HCT116 (cell line): Measurements from ENCODE around the gene KLK15. TPM values are rescaled to one million over a fixed set of nuclear protein-coding genes. Genes with fewer than 3 reads are reported as not detected.

Source experiments
- ATAC-seq: fragments of 200-7000 bp; cut with Tn5 transposase; 2 replicates; pipeline ENCODE4 v1.9.1; 2020; ENCODE audit warnings: mild to moderate bottlenecking, moderate library complexity
- BruUV-seq: library from RNA; stranded (reverse); fragments of 400-500 nt; replicated peaks from 2 replicates; lab custom pipeline; 2021; lab: Mats Ljungman, UMichigan
- CTCF ChIA-PET: fragments of 300-600 bp; sonication (Branson Sonifier 250); formaldehyde crosslinking; loops from one replicate; lab custom pipeline; 2021; ENCODE audit warnings: antibody characterized with exemption; lab: Charles Lee
- POLR2A ChIA-PET: fragments of 300-600, 350-600 bp; sonication (Branson Sonifier 250); formaldehyde crosslinking; loops from one replicate; lab custom pipeline; 2021; ENCODE audit warnings: antibody characterized with exemption; lab: Charles Lee
- RAD21 ChIA-PET, 2 experiments: fragments of 300-600 bp; sonication (Branson Sonifier 250); formaldehyde crosslinking; loops; one replicate each; lab custom pipeline; 2023; ENCODE audit warnings: low total read pairs in 2 of 2; ENCODE audit not compliant: uncharacterized antibody in 2 of 2, unreplicated experiment in 2 of 2, low non-redundant PET in 1 of 2; lab: Charles Lee
- DNase-seq: peaks from one replicate; pipeline ENCODE4 v3.0.0-alpha.2; 2010; ENCODE audit warnings: low read depth, low spot score
- H2AFZ ChIP-seq: fragments of 200-600 bp; shearing (Covaris generic), sonication (generic); 2 replicates; pipeline ENCODE4 v1.6.1; 2017; ENCODE audit warnings: low read depth, mixed run types, mixed read lengths, antibody characterized with exemption, low read length; ENCODE audit not compliant: poor library complexity, severe bottlenecking
- H3K27ac ChIP-seq: 2 replicates; pipeline ENCODE4 v1.5.1; 2012; ENCODE audit warnings: low read depth, low read length
- H3K27me3 ChIP-seq: fragments of 200-600 bp; sonication (generic); 2 replicates; pipeline ENCODE4 v1.6.1; 2016; ENCODE audit warnings: mixed run types, low read length, mixed read lengths; ENCODE audit not compliant: insufficient read depth
- H3K36me3 ChIP-seq, 2 experiments: fragments of 200-500 bp in 1 of 2; fragments of 200-600 bp in 1 of 2; sonication (Bioruptor generic) in 1 of 2; sonication (generic) in 1 of 2; 2 replicates each; pipeline versions ENCODE4 v1.5.1 to v1.6.1; 2014 to 2016; ENCODE audit warnings: low read length in 2 of 2, inconsistent platforms in 1 of 2, mixed read lengths in 1 of 2, mixed run types in 1 of 2; ENCODE audit not compliant: insufficient read depth in 2 of 2, control insufficient read depth in 1 of 2
- H3K4me1 ChIP-seq, 2 experiments: fragments of 200-600 bp in 1 of 2; sonication (generic) in 1 of 2; 2 replicates each; pipeline versions ENCODE4 v1.5.1 to v1.6.1; 2012 to 2017; ENCODE audit warnings: low read length in 2 of 2, inconsistent platforms in 1 of 2, mild to moderate bottlenecking in 1 of 2, mixed read lengths in 1 of 2, mixed run types in 1 of 2, moderate library complexity in 1 of 2; ENCODE audit not compliant: insufficient read depth in 2 of 2, control insufficient read depth in 1 of 2
- H3K4me2 ChIP-seq: fragments of 200-600 bp; sonication (generic); 2 replicates; pipeline ENCODE4 v1.6.1; 2017; ENCODE audit warnings: mixed run types, low read length, mixed read lengths
- H3K4me3 ChIP-seq, 2 experiments: fragments of 200-600 bp in 1 of 2; sonication (generic) in 1 of 2; replicated peaks in 1 of 2; 2 replicates each; pipeline ENCODE4 v1.5.1; 2011 to 2016; ENCODE audit warnings: low read length in 2 of 2, control low read depth in 1 of 2, low read depth in 1 of 2, mild to moderate bottlenecking in 1 of 2, mixed read lengths in 1 of 2, mixed run types in 1 of 2
- H3K79me2 ChIP-seq: fragments of 200-600 bp; sonication (generic); 2 replicates; pipeline ENCODE4 v1.6.1; 2017; ENCODE audit warnings: mild to moderate bottlenecking, mixed run types, low read length, moderate library complexity, mixed read lengths; ENCODE audit not compliant: insufficient read depth
- H3K9ac ChIP-seq: fragments of 200-600 bp; sonication (generic); 2 replicates; pipeline ENCODE4 v1.6.1; 2016; ENCODE audit warnings: low read length, mixed read lengths
- H3K9me2 ChIP-seq: fragments of 200-600 bp; sonication (generic), shearing (Covaris generic); 2 replicates; pipeline ENCODE4 v1.6.1; 2017; ENCODE audit warnings: mixed run types, mild to moderate bottlenecking, moderate library complexity; ENCODE audit not compliant: insufficient read depth
- H3K9me3 ChIP-seq, 2 experiments: fragments of 200-500 bp in 1 of 2; fragments of 200-600 bp in 1 of 2; sonication (Bioruptor generic) in 1 of 2; sonication (generic) in 1 of 2; 2 replicates each; pipeline ENCODE4 v1.6.1; 2014 to 2017; ENCODE audit warnings: low read length in 2 of 2, mixed read lengths in 2 of 2, inconsistent platforms in 1 of 2, low read depth in 1 of 2, mild to moderate bottlenecking in 1 of 2, mixed run types in 1 of 2, moderate library complexity in 1 of 2; ENCODE audit not compliant: control insufficient read depth in 1 of 2, insufficient read depth in 1 of 2
- H4K20me1 ChIP-seq: fragments of 200-600 bp; sonication (generic), shearing (Covaris generic); 2 replicates; pipeline ENCODE4 v1.6.1; 2017; ENCODE audit warnings: mixed run types, mild to moderate bottlenecking, moderate library complexity; ENCODE audit not compliant: insufficient read depth
- ATF3 ChIP-seq: IDR thresholded peaks from 2 replicates; pipeline ENCODE4 v1.6.1; 2012
- CEBPB ChIP-seq: IDR thresholded peaks from 2 replicates; pipeline ENCODE4 v1.6.1; 2012; ENCODE audit warnings: low read depth
- CTCF ChIP-seq, 3 experiments: fragments of 200-600 bp in 1 of 3; sonication (generic) in 1 of 3; IDR thresholded peaks in 2 of 3; conservative IDR thresholded peaks in 1 of 3; 2 replicates each; pipeline ENCODE4 v1.5.1; 2012 to 2017; ENCODE audit warnings: low read depth in 2 of 3, low read length in 2 of 3, antibody characterized with exemption in 1 of 3, borderline replicate concordance in 1 of 3, control low read depth in 1 of 3, mild to moderate bottlenecking in 1 of 3, mixed read lengths in 1 of 3, mixed run types in 1 of 3, moderate library complexity in 1 of 3; ENCODE audit not compliant: insufficient read depth in 1 of 3
- ELF1 ChIP-seq: IDR thresholded peaks from 2 replicates; pipeline ENCODE4 v1.6.1; 2012; ENCODE audit warnings: low read depth, borderline replicate concordance
- EZH2 ChIP-seq: fragments of 200-600 bp; sonication (generic); IDR thresholded peaks from 2 replicates; pipeline ENCODE4 v1.6.1; 2017; ENCODE audit warnings: antibody characterized with exemption, mixed run types
- MAX ChIP-seq: IDR thresholded peaks from 2 replicates; pipeline ENCODE4 v1.6.1; 2012
- POLR2A ChIP-seq: IDR thresholded peaks from 2 replicates; pipeline ENCODE4 v1.7.0; 2011; ENCODE audit warnings: borderline replicate concordance; ENCODE audit not compliant: insufficient read depth, insufficient read length; ENCODE audit errors: extremely low read depth
- POLR2AphosphoS5 ChIP-seq: IDR thresholded peaks from 2 replicates; pipeline ENCODE4 v1.6.1; 2011; ENCODE audit warnings: mild to moderate bottlenecking, low read depth, low read length, moderate library complexity
- RAD21 ChIP-seq: IDR thresholded peaks from 2 replicates; pipeline ENCODE4 v1.6.1; 2012; ENCODE audit warnings: low read depth, mild to moderate bottlenecking
- SIN3A ChIP-seq: IDR thresholded peaks from 2 replicates; pipeline ENCODE4 v1.6.1; 2012; ENCODE audit warnings: low read depth
- SP1 ChIP-seq: IDR thresholded peaks from 2 replicates; pipeline ENCODE4 v1.6.1; 2012; ENCODE audit warnings: low read depth
- SRF ChIP-seq: IDR thresholded peaks from 2 replicates; pipeline ENCODE4 v1.6.1; 2012; ENCODE audit warnings: low read depth
- intact Hi-C: fragments of 100-400 bp; cut with micrococcal nuclease; formaldehyde crosslinking; loops from 2 replicates; pipeline ENCODE4 v1.10.0; 2022
- total RNA-seq: library from RNA; stranded (reverse); gene quantifications from one replicate; pipeline ENCODE4 v1.2.1, GENCODE V29; 2021; ENCODE audit not compliant: unreplicated experiment

Gene KLK15
- total RNA-seq, 1 experiment from 2014 or later: not detected

DNA sequence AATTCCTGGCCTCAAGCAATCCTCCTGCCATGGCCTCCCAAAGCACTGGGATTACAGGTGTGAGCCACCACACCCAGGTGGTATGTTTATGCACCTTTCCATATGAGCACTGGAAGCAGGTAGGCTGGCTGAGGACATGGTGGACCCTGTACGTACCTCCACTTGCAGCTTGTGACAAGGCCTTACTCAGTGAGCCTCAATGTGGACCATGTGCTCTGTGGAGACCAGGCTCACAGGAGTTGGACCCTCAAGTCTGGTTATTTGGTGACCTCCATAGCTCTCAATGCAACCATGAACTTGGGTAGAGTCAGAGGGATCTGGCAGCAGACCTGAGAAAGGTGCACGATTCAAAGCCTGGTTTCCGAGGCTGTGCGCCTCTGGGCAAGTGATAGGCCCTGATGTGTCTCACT is 37.7 kb downstream of the KLK15 start:
- H3K4me1 ChIP-seq: peaks cover 11 to 32% of the 10 kb centered on the region in 2 experiments; a peak in 3 of 4 replicates
- no peak overlapping the region for H3K9ac ChIP-seq
- H3K79me2 ChIP-seq: peaks cover 34% of the 10 kb centered on the region
- no peaks in the 10 kb centered on the region for H3K9me2 ChIP-seq
- no peaks in the 10 kb centered on the region for H3K9me3 ChIP-seq
- DNase-seq (no peak), ATAC-seq (peak; percentile 16)
- no peak overlapping the region for H3K4me3 ChIP-seq
- TF ChIP-seq SP1: 0 out of 2 replicates have a peak, but pooled peaks have one; percentile 7
- 0 out of 2 replicates have a peak, but pooled peaks have one; percentile 33 for TF ChIP-seq SIN3A
- TF ChIP-seq EZH2: no peak
- TF ChIP-seq, all 23 proteins: peak for 2
- CTCF ChIA-PET: interaction anchor here (1.0 to 3.1 kb wide), 6 partner anchors 9 to 226 kb away, joined by 4 to 19 read pairs (median 7); no protein-coding TSS in a partner anchor
- Histone ChIP-seq H3K36me3 (peaks cover 30 to 36% of the 10 kb centered on the region in 2 experiments; a peak in 3 of 4 replicates), H3K4me2 (no peak overlapping the region), H3K27ac (peak overlapping the region; percentile 40), H3K27me3 (no peaks in the 10 kb centered on the region), H4K20me1 (peaks cover 40% of the 10 kb centered on the region; the same call in 1 of the 2 replicates), H2AFZ (no peak overlapping the region)
- intact Hi-C loops: no loop called here
- POLR2A ChIA-PET: interaction anchor here (2.0 to 3.5 kb wide), 2 partner anchors 9 to 222 kb away, joined by 4 to 19 read pairs; no protein-coding TSS in a partner anchor
- BruUV-seq: no TSS peak
- RAD21 ChIA-PET: interaction anchor here in 1 of 2 experiments (1.5 kb wide), 1 partner anchor 127 kb away, joined by 4 read pairs; no protein-coding TSS in a partner anchor

DNA sequence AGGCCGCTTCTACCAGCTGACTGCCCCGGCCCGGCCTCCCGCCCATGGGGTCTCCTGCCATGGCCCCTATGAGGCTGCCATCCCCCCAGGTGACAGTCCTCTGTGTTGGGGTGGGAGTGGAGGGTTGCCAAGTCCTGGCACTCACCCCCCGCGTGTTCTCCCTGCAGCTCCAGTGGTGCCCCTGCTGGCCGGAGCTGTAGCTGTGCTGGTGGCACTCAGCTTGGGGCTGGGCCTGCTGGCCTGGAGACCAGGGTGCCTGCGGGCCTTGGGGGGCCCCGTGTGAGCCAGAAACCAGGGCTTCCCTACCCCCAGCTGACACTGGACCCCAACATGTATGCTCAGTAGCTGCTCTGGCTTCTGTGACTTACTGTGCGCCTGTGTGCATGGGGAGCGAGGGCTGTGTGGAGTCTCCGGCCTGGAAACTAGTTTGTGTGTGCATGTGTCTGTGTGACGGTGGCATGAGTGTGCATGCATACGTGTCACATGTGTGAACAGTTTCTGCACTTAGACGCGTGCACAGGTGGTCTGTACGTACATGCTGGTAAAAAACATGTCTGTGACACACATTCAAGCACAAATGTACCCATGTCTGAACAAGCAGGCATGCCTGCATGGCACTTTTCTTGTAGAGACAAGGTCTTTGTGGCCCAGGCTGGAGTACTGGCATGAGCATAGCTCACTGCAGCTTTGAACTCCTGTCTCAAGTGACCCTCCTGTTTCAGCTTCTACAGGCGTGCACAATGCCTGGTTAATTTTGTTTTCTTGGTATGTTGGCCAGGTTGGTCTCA is 38.3 kb downstream of the KLK15 start:
- H3K4me2 ChIP-seq: peak overlapping the region; percentile 40; the same call in 1 of the 2 replicates
- TF ChIP-seq ATF3: no peak; the same call in 1 of the 2 replicates
- no peak; the same call in 1 of the 2 replicates for TF ChIP-seq ELF1
- TF ChIP-seq POLR2A: peak; percentile 45
- peak; percentile 42; the same call in 1 of the 2 replicates for TF ChIP-seq SP1
- no peak for TF ChIP-seq RAD21
- TF ChIP-seq SRF: no peak
- no peak for TF ChIP-seq EZH2
- TF ChIP-seq CTCF (IDR thresholded peaks at IDR 0.05 in 2 of 3, conservative IDR thresholded peaks at IDR 0.05 in 1 of 3; ENCODE audit: borderline replicate concordance in 1 of 3, insufficient read depth in 1 of 3, low read depth in 2 of 3, low read length in 2 of 3): peak in 2 of 3 experiments; percentile 64 to 78; a peak in 4 of 6 replicates
- TF ChIP-seq MAX: 0 out of 2 replicates have a peak, but pooled peaks have one; percentile 26
- TF ChIP-seq POLR2AphosphoS5: peak; percentile 54
- TF ChIP-seq CEBPB: no peak

More for the DNA sequence above, 38.3 kb downstream of the KLK15 start:
- TSS peak; percentile 1 for BruUV-seq
- Histone ChIP-seq H3K4me3 (no peak overlapping the region), H3K27ac (peak overlapping the region; percentile 40), H3K27me3 (no peaks in the 10 kb centered on the region), H3K9ac (no peak overlapping the region), H3K4me1 (peaks cover 11 to 32% of the 10 kb centered on the region in 2 experiments; a peak in 3 of 4 replicates), H3K36me3 (peaks cover 26 to 31% of the 10 kb centered on the region in 2 experiments; a peak in 3 of 4 replicates), H3K9me2 (no peaks in the 10 kb centered on the region), H3K79me2 (peaks cover 28% of the 10 kb centered on the region), H4K20me1 (peaks cover 37% of the 10 kb centered on the region; the same call in 1 of the 2 replicates), H2AFZ (no peak overlapping the region), H3K9me3 (no peaks in the 10 kb centered on the region)
- ATAC-seq (peak; percentile 61), DNase-seq (no peak)
- ChIA-PET RAD21 (interaction anchor here (0.6 to 1.5 kb wide), 4 partner anchors 114 to 127 kb away, joined by 3 to 7 read pairs (median 4); no protein-coding TSS in a partner anchor), POLR2A (interaction anchor here (3.5 kb wide), 1 partner anchor 9 kb away, joined by 19 read pairs; no protein-coding TSS in a partner anchor), CTCF (interaction anchor here (0.9 to 3.1 kb wide), 8 partner anchors 10 to 301 kb away, joined by 3 to 19 read pairs (median 7); no protein-coding TSS in a partner anchor)
- intact Hi-C loops: loop anchor here (1.0 to 5.0 kb wide), 2 partner anchors 127 to 297 kb away; no protein-coding TSS in a partner anchor
